Kidney epithelial cell (primary cell): ENCODE data around the gene DNHD1. TPM values are rescaled to one million over a fixed set of nuclear protein-coding genes. Genes with fewer than 3 reads are reported as not detected.

Experiments used
- DNase-seq: peaks from one replicate; pipeline ENCODE4 v3.0.0-alpha.2; 2010; ENCODE audit warnings: low read depth
- H3K27me3 ChIP-seq: 2 replicates; pipeline ENCODE4 v1.6.0; 2011; ENCODE audit warnings: low read length; ENCODE audit not compliant: control insufficient read depth, insufficient read depth
- H3K36me3 ChIP-seq: 2 replicates; pipeline ENCODE4 v1.5.1; 2011; ENCODE audit warnings: low read length; ENCODE audit not compliant: control insufficient read depth, insufficient read depth
- H3K4me3 ChIP-seq: 2 replicates; pipeline ENCODE4 v1.5.1; 2011; ENCODE audit warnings: low read depth, mild to moderate bottlenecking, control low read depth, low read length
- CTCF ChIP-seq: IDR thresholded peaks from 2 replicates; pipeline ENCODE4 v1.5.1; 2011; ENCODE audit warnings: mild to moderate bottlenecking, moderate library complexity, low read length, control low read depth, inconsistent platforms; ENCODE audit not compliant: insufficient read depth, poor library complexity, severe bottlenecking
- total RNA-seq: library from RNA; depleted of rRNA; stranded (reverse); fragments of >200 nt; gene quantifications from 2 replicates; pipeline ENCODE4 v1.2.3, GENCODE V29; 2015

Gene DNHD1
- 2.9 and 3.6 TPM in 2 replicates for total RNA-seq

GRCh38 chr11:6497069-6497839, at the start of gene DNHD1:
DNHD1 (plus strand) TSS chr11:6497280; CDS start chr11:6498216, 936 bp downstream.
- H3K36me3 ChIP-seq, result no peaks in the 10 kb centered on the region
- no peak for TF ChIP-seq CTCF
- no peak within 1 kb of the TSS for H3K4me3 ChIP-seq
- DNase-seq, result no peak
- no peaks in the 10 kb centered on the region for H3K27me3 ChIP-seq

- no peak for TF ChIP-seq CTCF
- Histone ChIP-seq H3K36me3 (no peaks in the 10 kb centered on the region), H3K4me3 (no peak overlapping the region), H3K27me3 (no peaks in the 10 kb centered on the region)
- no peak for DNase-seq
Measured at GRCh38 chr11:6448574-6448973, 48.5 kb upstream of the DNHD1 start.

- Histone ChIP-seq H3K27me3 (no peaks in the 10 kb centered on the region), H3K4me3 (no peak overlapping the region), H3K36me3 (no peaks in the 10 kb centered on the region)
- DNase-seq, result no peak
- TF ChIP-seq CTCF, result no peak
Measured at GRCh38 chr11:6452219-6452618, 44.9 kb upstream of the DNHD1 start.

GRCh38 chr11:6453152-6453551, 43.9 kb upstream of the DNHD1 start:
- Histone ChIP-seq H3K27me3 (no peaks in the 10 kb centered on the region), H3K4me3 (no peak overlapping the region), H3K36me3 (no peaks in the 10 kb centered on the region)
- no peak for TF ChIP-seq CTCF
- DNase-seq, result no peak

GRCh38 chr11:6455070-6455469, 42.0 kb upstream of the DNHD1 start:
- no peaks in the 10 kb centered on the region for H3K36me3 ChIP-seq
- H3K4me3 ChIP-seq, result no peak overlapping the region
- H3K27me3 ChIP-seq, result no peaks in the 10 kb centered on the region
- no peak for DNase-seq
- TF ChIP-seq CTCF, result no peak
